NCI-H82 (cell line): Measurements from ENCODE around the gene CGRRF1.

ENCODE experiments used
- DNase-seq: peaks from one replicate; lab custom pipeline; 2025; lab: John Stamatoyannopoulos, UW

CGRRF1 gene

GRCh38 chr14:54509546-54510501, at the start of gene CGRRF1:
CGRRF1 (plus strand) TSS chr14:54509906; CDS start chr14:54509960, 54 bp downstream.
- DNase-seq: peak; percentile 97

GRCh38 chr14:54462048-54462447, 47.7 kb upstream of the CGRRF1 start:
- DNase-seq: no peak

GRCh38 chr14:54465654-54466053, 44.1 kb upstream of the CGRRF1 start:
- peak; percentile 95 for DNase-seq

GRCh38 chr14:54467280-54467679, 42.4 kb upstream of the CGRRF1 start:
- no peak for DNase-seq

- no peak for DNase-seq
Observed at GRCh38 chr14:54470701-54471100, 39.0 kb upstream of the CGRRF1 start.

- peak; percentile 30 for DNase-seq
Observed at GRCh38 chr14:54471641-54472040, 38.1 kb upstream of the CGRRF1 start.

- peak; percentile 85 for DNase-seq
Observed at GRCh38 chr14:54472315-54472714, 37.4 kb upstream of the CGRRF1 start.

- DNase-seq: no peak
Observed at GRCh38 chr14:54474232-54474793, 35.4 kb upstream of the CGRRF1 start.

GRCh38 chr14:54475187-54475899, 34.4 kb upstream of the CGRRF1 start:
- no peak for DNase-seq

- no peak for DNase-seq
Observed at GRCh38 chr14:54475911-54476310, 33.8 kb upstream of the CGRRF1 start.

- peak; percentile 32 for DNase-seq
Observed at GRCh38 chr14:54478636-54479215, 31.0 kb upstream of the CGRRF1 start.

- no peak for DNase-seq
Observed at GRCh38 chr14:54480830-54481562, 28.7 kb upstream of the CGRRF1 start.

- no peak for DNase-seq
Observed at GRCh38 chr14:54481695-54482094, 28.0 kb upstream of the CGRRF1 start.

- no peak for DNase-seq
Observed at GRCh38 chr14:54483073-54483745, 26.5 kb upstream of the CGRRF1 start.

- no peak for DNase-seq
Observed at GRCh38 chr14:54483846-54484245, 25.9 kb upstream of the CGRRF1 start.

GRCh38 chr14:54486685-54487084, 23.0 kb upstream of the CGRRF1 start:
- peak; percentile 53 for DNase-seq

- DNase-seq: peak; percentile 28
Observed at GRCh38 chr14:54487771-54488170, 21.9 kb upstream of the CGRRF1 start.

GRCh38 chr14:54488318-54488645, 21.4 kb upstream of the CGRRF1 start:
- DNase-seq: no peak

- peak; percentile 85 for DNase-seq
Observed at GRCh38 chr14:54488646-54489317, 20.9 kb upstream of the CGRRF1 start, which contains the start of gene GMFB. GMFB (minus strand) TSS chr14:54488980; CDS start chr14:54488927, 53 bp downstream.

GRCh38 chr14:54489318-54489683, 20.4 kb upstream of the CGRRF1 start:
- DNase-seq: no peak
